CD14-positive monocyte (primary cell): ENCODE data around the gene XRCC2. TPM values are rescaled to one million over a fixed set of nuclear protein-coding genes. Genes with fewer than 3 reads are reported as not detected.

ENCODE experiments used
- DNase-seq, 3 donors: peaks; one replicate each; pipeline ENCODE4 v3.0.0-alpha.2; 2011 to 2022
- H2AFZ ChIP-seq: 2 replicates; pipeline ENCODE4 v1.6.0; 2012; ENCODE audit warnings: mild to moderate bottlenecking, low read depth, low read length, inconsistent platforms; ENCODE audit not compliant: insufficient read depth, poor library complexity, severe bottlenecking
- H3K27ac ChIP-seq, 2 donors: 1 replicate in 1 of 2; 2 replicates in 1 of 2; pipeline ENCODE4 v1.5.1; 2012 to 2013; ENCODE audit warnings: low read length in 2 of 2, control low read depth in 1 of 2, inconsistent platforms in 1 of 2, low read depth in 1 of 2, mild to moderate bottlenecking in 1 of 2
- H3K27me3 ChIP-seq, 2 donors: one replicate each; pipeline versions ENCODE4 v1.6.0 to v1.6.1; 2011 to 2013; ENCODE audit warnings: low read length in 2 of 2; ENCODE audit not compliant: control insufficient read depth in 2 of 2, insufficient read depth in 2 of 2
- H3K36me3 ChIP-seq, 2 donors: replicated peaks in 1 of 2; 1 replicate in 1 of 2; 2 replicates in 1 of 2; pipeline versions ENCODE4 v1.5.1 to v1.6.1; 2012 to 2013; ENCODE audit warnings: low read length in 2 of 2, control low read depth in 1 of 2, inconsistent platforms in 1 of 2, mild to moderate bottlenecking in 1 of 2; ENCODE audit not compliant: insufficient read depth in 2 of 2, control insufficient read depth in 1 of 2
- H3K4me1 ChIP-seq, 2 donors: 1 replicate in 1 of 2; 2 replicates in 1 of 2; pipeline versions ENCODE4 v1.5.1 to v1.6.1; 2012 to 2013; ENCODE audit warnings: low read length in 2 of 2, control low read depth in 1 of 2, inconsistent platforms in 1 of 2, mild to moderate bottlenecking in 1 of 2, moderate library complexity in 1 of 2; ENCODE audit not compliant: insufficient read depth in 2 of 2, control insufficient read depth in 1 of 2
- H3K4me2 ChIP-seq: replicated peaks from 2 replicates; pipeline ENCODE3; 2012; ENCODE audit warnings: low read length, moderate library complexity, mild to moderate bottlenecking; ENCODE audit not compliant: poor library complexity, severe bottlenecking; ENCODE audit errors: extremely low read depth
- H3K4me3 ChIP-seq, 3 experiments: fragments of 200-600 bp in 1 of 3; sonication (generic) in 1 of 3; replicated peaks in 1 of 3; 1 replicate in 2 of 3; 2 replicates in 1 of 3; pipeline ENCODE4 v1.5.1; 2011 to 2013; ENCODE audit warnings: low read length in 3 of 3, mild to moderate bottlenecking in 3 of 3, control low read depth in 2 of 3, low read depth in 2 of 3, inconsistent platforms in 1 of 3, moderate library complexity in 1 of 3
- H3K79me2 ChIP-seq: 2 replicates; pipeline ENCODE4 v1.6.0; 2012; ENCODE audit warnings: mild to moderate bottlenecking, control low read depth, inconsistent platforms, low read length, moderate library complexity; ENCODE audit not compliant: insufficient read depth
- H3K9ac ChIP-seq: 2 replicates; pipeline ENCODE4 v1.6.0; 2017; ENCODE audit warnings: low read length, mild to moderate bottlenecking; ENCODE audit not compliant: insufficient read depth, poor library complexity, severe bottlenecking
- H3K9me3 ChIP-seq, 2 donors: replicated peaks in 1 of 2; 1 replicate in 1 of 2; 2 replicates in 1 of 2; pipeline versions ENCODE4 v1.5.1 to v1.6.1; 2012 to 2013; ENCODE audit warnings: low read length in 2 of 2, control low read depth in 1 of 2; ENCODE audit not compliant: control insufficient read depth in 1 of 2, insufficient read depth in 1 of 2
- H4K20me1 ChIP-seq: 2 replicates; pipeline ENCODE4 v1.6.0; 2012; ENCODE audit warnings: mild to moderate bottlenecking, low read length, control low read depth, moderate library complexity; ENCODE audit not compliant: insufficient read depth
- H3K27ac Mint-ChIP-seq, 7 donors: one replicate each; pipeline ENCODE4 v1.8.0; 2020; ENCODE audit warnings: mild to moderate bottlenecking in 7 of 7, mixed read lengths in 7 of 7, moderate library complexity in 6 of 7, inconsistent platforms in 2 of 7
- H3K27me3 Mint-ChIP-seq, 3 donors: one replicate each; pipeline ENCODE4 v1.8.0; 2021 to 2022; ENCODE audit warnings: low read depth in 3 of 3, mild to moderate bottlenecking in 3 of 3, mixed read lengths in 3 of 3, moderate library complexity in 3 of 3, inconsistent platforms in 1 of 3
- H3K36me3 Mint-ChIP-seq, 2 donors: one replicate each; pipeline ENCODE4 v1.8.0; 2020; ENCODE audit warnings: mixed read lengths in 2 of 2, inconsistent platforms in 1 of 2, mild to moderate bottlenecking in 1 of 2
- H3K4me1 Mint-ChIP-seq: one replicate; pipeline ENCODE4 v1.8.0; 2020; ENCODE audit warnings: mild to moderate bottlenecking, mixed read lengths
- H3K4me3 Mint-ChIP-seq, 2 donors: one replicate each; pipeline ENCODE4 v1.8.0; 2020; ENCODE audit warnings: mild to moderate bottlenecking in 2 of 2, mixed read lengths in 2 of 2, moderate library complexity in 1 of 2
- H3K9me3 Mint-ChIP-seq, 7 donors: one replicate each; pipeline ENCODE4 v1.8.0; 2020 to 2022; ENCODE audit warnings: mixed read lengths in 7 of 7, mild to moderate bottlenecking in 6 of 7, moderate library complexity in 6 of 7, inconsistent platforms in 2 of 7
- CTCF ChIP-seq: fragments of 200-600 bp; IDR thresholded peaks from one replicate; pipeline ENCODE4 v1.8.0; 2022; ENCODE audit warnings: antibody characterized with exemption, mild to moderate bottlenecking
- WGBS: methylation state at CpG from one replicate; pipeline ENCODE4 v1.1.5; 2013; ENCODE audit warnings: missing lambda C conversion rate; ENCODE audit not compliant: insufficient coverage; 5-methylcytosine and 5-hydroxymethylcytosine counted together
- intact Hi-C, 2 donors: fragments of 100-400 bp; cut with micrococcal nuclease; formaldehyde crosslinking; loops; one replicate each; pipeline versions ENCODE4 v1.15.0 to v1.15.1; 2023
- polyA plus RNA-seq, 3 donors: library from polyadenylated mRNA; depleted of rRNA in 1 of 3; unstranded in 2 of 3; stranded (reverse) in 1 of 3; fragments of 300-500 nt in 2 of 3; fragments of >200 nt in 1 of 3; fragmentation: Illumina TruSeq in 2 of 3; gene quantifications; 1 replicate in 2 of 3; 2 replicates in 1 of 3; pipeline ENCODE4 v1.2.3, GENCODE V29; 2012 to 2021

The XRCC2 gene
- polyA plus RNA-seq, 3 donors = 0.03 to 0.05 TPM; not detected in 1

GRCh38 chr7:152654971-152655370, 21.0 kb downstream of the XRCC2 start:
- no peak overlapping the region for H3K4me2 ChIP-seq
- no peaks in the 10 kb centered on the region for H3K9me3 ChIP-seq
- no peak overlapping the region for H3K9ac ChIP-seq
- H3K36me3 ChIP-seq = peaks cover 0 to 15% of the 10 kb centered on the region in 2 donors
- peaks cover 3 to 9% of the 10 kb centered on the region in 2 donors for H3K4me1 ChIP-seq
- no CpG with 5 or more reads among the region's 4 CpGs for WGBS
- H3K79me2 ChIP-seq = no peaks in the 10 kb centered on the region
- intact Hi-C loops = no loop called here
- H4K20me1 ChIP-seq = no peaks in the 10 kb centered on the region
- no peak overlapping the region for H3K4me3 ChIP-seq
- Mint-ChIP-seq H3K4me1 (peaks cover 8% of the 10 kb centered on the region), H3K4me3 (no peak overlapping the region), H3K36me3 (peaks cover 10 to 39% of the 10 kb centered on the region in 2 donors), H3K9me3 (peaks cover 0 to 3% (median 0%) of the 10 kb centered on the region in 7 donors), H3K27ac (no peak overlapping the region), H3K27me3 (peaks cover 0 to 1% (median 0%) of the 10 kb centered on the region in 3 donors)
- no peaks in the 10 kb centered on the region for H3K27me3 ChIP-seq
- no peak for DNase-seq
- no peak overlapping the region for H2AFZ ChIP-seq
- TF ChIP-seq CTCF = no peak
- H3K27ac ChIP-seq = no peak overlapping the region

- no peaks in the 10 kb centered on the region for H3K4me1 ChIP-seq
- no peaks in the 10 kb centered on the region for H4K20me1 ChIP-seq
- no peak overlapping the region for H3K4me3 ChIP-seq
- no CpG with 5 or more reads among the region's 2 CpGs for WGBS
- no peaks in the 10 kb centered on the region for H3K27me3 Mint-ChIP-seq
- H3K27me3 ChIP-seq = no peaks in the 10 kb centered on the region
- no peak overlapping the region for H3K27ac Mint-ChIP-seq
- H3K4me2 ChIP-seq = no peak overlapping the region
- no peaks in the 10 kb centered on the region for H3K9me3 ChIP-seq
- H3K9ac ChIP-seq = no peak overlapping the region
- H3K36me3 ChIP-seq = peaks cover 0 to 31% of the 10 kb centered on the region in 2 donors
- no peak for DNase-seq
- H3K4me1 Mint-ChIP-seq = peaks cover 2% of the 10 kb centered on the region
- no peak overlapping the region for H3K27ac ChIP-seq
- no peak overlapping the region for H3K4me3 Mint-ChIP-seq
- peaks cover 31 to 51% of the 10 kb centered on the region in 2 donors for H3K36me3 Mint-ChIP-seq
- no peak overlapping the region for H2AFZ ChIP-seq
- intact Hi-C loops = no loop called here
- H3K79me2 ChIP-seq = no peaks in the 10 kb centered on the region
- TF ChIP-seq CTCF = no peak
- H3K9me3 Mint-ChIP-seq = peaks cover 0 to 21% (median 7%) of the 10 kb centered on the region in 7 donors
Measured at GRCh38 chr7:152649220-152649619, 26.7 kb downstream of the XRCC2 start.
